Smooth muscle cell (in vitro differentiated cells): ENCODE data around the gene ME3. TPM values are rescaled to one million over a fixed set of nuclear protein-coding genes. Genes with fewer than 3 reads are reported as not detected.

Experiments
- DNase-seq: peaks from one replicate; lab custom pipeline; 2025; ENCODE audit not compliant: unreplicated experiment; lab: John Stamatoyannopoulos, UW
- H2AFZ ChIP-seq: fragments of 200-600 bp; sonication (generic); 2 replicates; pipeline ENCODE4 v1.6.0; 2016; ENCODE audit warnings: antibody characterized with exemption, low read depth, mild to moderate bottlenecking
- H3F3A ChIP-seq: fragments of 200-600 bp; sonication (generic); 2 replicates; pipeline ENCODE4 v1.6.0; 2017; ENCODE audit warnings: antibody characterized with exemption, low read depth
- H3K27ac ChIP-seq: fragments of 200-600 bp; sonication (generic); 2 replicates; pipeline ENCODE4 v1.5.1; 2016; ENCODE audit warnings: low read depth, mild to moderate bottlenecking
- H3K27me3 ChIP-seq: fragments of 200-600 bp; sonication (generic); 2 replicates; pipeline ENCODE4 v1.6.1; 2016; ENCODE audit warnings: low read depth, mild to moderate bottlenecking
- H3K36me3 ChIP-seq: fragments of 200-600 bp; sonication (generic); 2 replicates; pipeline ENCODE4 v1.5.1; 2016; ENCODE audit warnings: low read depth
- H3K4me1 ChIP-seq: fragments of 200-600 bp; sonication (generic); 2 replicates; pipeline ENCODE4 v1.5.1; 2016; ENCODE audit warnings: low read depth
- H3K4me2 ChIP-seq: fragments of 200-600 bp; sonication (generic); 2 replicates; pipeline ENCODE4 v1.6.0; 2016; ENCODE audit warnings: mild to moderate bottlenecking
- H3K4me3 ChIP-seq: fragments of 200-600 bp; sonication (generic); 2 replicates; pipeline ENCODE4 v1.5.1; 2016; ENCODE audit warnings: mild to moderate bottlenecking
- H3K79me2 ChIP-seq: fragments of 200-600 bp; sonication (generic); 2 replicates; pipeline ENCODE4 v1.6.0; 2016; ENCODE audit warnings: low read depth, mild to moderate bottlenecking
- H3K9ac ChIP-seq: fragments of 200-600 bp; sonication (generic); 2 replicates; pipeline ENCODE4 v1.6.0; 2016; ENCODE audit warnings: low read depth
- H3K9me3 ChIP-seq: fragments of 200-600 bp; sonication (generic); replicated peaks from 2 replicates; pipeline ENCODE4 v1.5.1; 2016; ENCODE audit warnings: low read depth
- H4K20me1 ChIP-seq: fragments of 200-600 bp; sonication (generic); 2 replicates; pipeline ENCODE4 v1.6.0; 2016; ENCODE audit warnings: low read depth
- CTCF ChIP-seq: fragments of 200-600 bp; sonication (generic); IDR thresholded peaks from 2 replicates; pipeline ENCODE4 v1.5.1; 2017; ENCODE audit warnings: borderline replicate concordance, mild to moderate bottlenecking, antibody characterized with exemption; ENCODE audit not compliant: insufficient read depth, poor library complexity, severe bottlenecking
- WGBS: methylation state at CpG from one replicate; pipeline ENCODE4 v1.1.7; 2016; ENCODE audit warnings: low lambda C conversion rate; 5-methylcytosine and 5-hydroxymethylcytosine counted together
- polyA plus RNA-seq: library from polyadenylated mRNA; unstranded; fragments of >200 nt; fragmentation: Nextera tagmentation; extraction: Ambion mirVana; gene quantifications from 2 replicates; pipeline ENCODE4 v1.2.1, GENCODE V29; 2016
- total RNA-seq: library from RNA; depleted of rRNA; stranded (reverse); fragments of >200 nt; gene quantifications from 2 replicates; pipeline ENCODE4 v1.2.3, GENCODE V29; 2014

ME3 gene
- total and polyA plus RNA-seq, 2 experiments from 2014 or later: 4.2 to 8.4 TPM

- no peak for TF ChIP-seq CTCF
- DNase-seq: no peak
- Histone ChIP-seq H4K20me1 (no peaks in the 10 kb centered on the region), H3K36me3 (no peaks in the 10 kb centered on the region), H3K27me3 (no peaks in the 10 kb centered on the region), H3K9ac (peak overlapping the region; percentile 8), H3F3A (peaks cover 6% of the 10 kb centered on the region), H3K4me1 (peaks cover 7% of the 10 kb centered on the region), H3K79me2 (no peaks in the 10 kb centered on the region), H3K9me3 (no peaks in the 10 kb centered on the region), H2AFZ (no peak overlapping the region), H3K4me3 (no peak overlapping the region), H3K27ac (peak overlapping the region; percentile 71), H3K4me2 (peak overlapping the region; percentile 43)
- WGBS: 33% methylated on average over 4 of the region's 4 CpGs
Observed at GRCh38 chr11:86663761-86664160, 8.7 kb downstream of the ME3 start.

DNA sequence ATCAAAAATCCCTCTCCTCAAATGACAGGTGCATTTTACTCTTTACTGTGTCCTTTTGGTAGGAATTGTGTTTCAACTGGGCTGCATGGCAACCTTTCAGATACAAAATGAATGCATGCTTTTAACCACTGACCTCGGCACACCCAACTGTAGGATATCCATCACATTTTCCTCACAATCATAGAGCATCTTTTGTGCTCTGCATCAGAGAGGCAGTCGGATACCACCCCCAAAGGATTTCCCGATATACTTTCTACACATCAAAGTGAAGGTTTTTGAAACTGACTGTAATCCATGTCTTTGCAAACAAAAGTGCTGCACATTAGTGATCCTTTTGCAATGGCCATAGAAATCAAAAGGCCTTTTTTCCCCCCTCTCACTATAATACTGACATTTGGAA, 9.1 kb downstream of the ME3 start:
- TF ChIP-seq CTCF: no peak
- Histone ChIP-seq H4K20me1 (no peaks in the 10 kb centered on the region), H3K4me3 (no peak overlapping the region), H3K9me3 (no peaks in the 10 kb centered on the region), H3K27ac (peak overlapping the region; percentile 71), H3F3A (peaks cover 6% of the 10 kb centered on the region), H3K79me2 (no peaks in the 10 kb centered on the region), H3K4me2 (peak overlapping the region; percentile 43), H3K27me3 (no peaks in the 10 kb centered on the region), H2AFZ (no peak overlapping the region), H3K4me1 (peaks cover 7% of the 10 kb centered on the region), H3K9ac (no peak overlapping the region), H3K36me3 (no peaks in the 10 kb centered on the region)
- no peak for DNase-seq
- 93% methylated on average over 3 of the region's 3 CpGs for WGBS

DNA sequence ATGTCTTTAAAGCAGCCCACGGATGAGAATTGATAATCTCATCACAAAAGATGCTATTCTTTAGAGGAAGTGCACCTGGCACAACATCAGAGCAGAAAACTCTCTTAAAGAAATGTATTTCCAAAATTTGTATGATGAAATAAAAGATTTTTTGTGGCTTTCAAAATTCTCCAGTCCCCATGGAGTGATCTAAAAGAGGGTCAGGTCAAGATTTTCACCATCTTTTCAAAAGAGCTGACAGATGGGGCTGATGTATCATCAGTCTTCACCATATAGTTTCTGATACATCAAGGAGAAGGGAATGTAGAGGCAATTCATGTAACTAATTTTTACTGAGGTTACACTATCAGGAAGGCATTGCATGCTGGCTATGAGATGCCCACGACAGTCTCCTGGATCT, 11.7 kb downstream of the ME3 start:
- no peak overlapping the region for H3K27ac ChIP-seq
- no peaks in the 10 kb centered on the region for H3K79me2 ChIP-seq
- no peak overlapping the region for H2AFZ ChIP-seq

More for the DNA sequence above, 11.7 kb downstream of the ME3 start:
- peaks cover 6% of the 10 kb centered on the region for H3F3A ChIP-seq
- no peaks in the 10 kb centered on the region for H4K20me1 ChIP-seq
- no peak overlapping the region for H3K4me2 ChIP-seq
- H3K4me1 ChIP-seq: peaks cover 7% of the 10 kb centered on the region
- TF ChIP-seq CTCF: no peak
- H3K9ac ChIP-seq: no peak overlapping the region
- WGBS: 97% methylated on average over 2 of the region's 2 CpGs
- H3K9me3 ChIP-seq: no peaks in the 10 kb centered on the region
- H3K27me3 ChIP-seq: no peaks in the 10 kb centered on the region
- H3K4me3 ChIP-seq: no peak overlapping the region
- no peak for DNase-seq
- H3K36me3 ChIP-seq: no peaks in the 10 kb centered on the region
